Hematopoietic multipotent progenitor cell treated with erythropoietin and hydrocortisone succinate and interleukin-3 and kit ligand, for 17 days (in vitro differentiated cells): Measurements from ENCODE around the gene DOK3.

Source experiments
- DNase-seq: peaks from one replicate; pipeline ENCODE4 v3.0.0-alpha.2; 2015; ENCODE audit warnings: low spot score

Gene DOK3

GRCh38 chr5:177462021-177462670, 47.5 kb downstream of the DOK3 start:
- DNase-seq = no peak

GRCh38 chr5:177459819-177460628, 49.6 kb downstream of the DOK3 start:
- no peak for DNase-seq

DNA sequence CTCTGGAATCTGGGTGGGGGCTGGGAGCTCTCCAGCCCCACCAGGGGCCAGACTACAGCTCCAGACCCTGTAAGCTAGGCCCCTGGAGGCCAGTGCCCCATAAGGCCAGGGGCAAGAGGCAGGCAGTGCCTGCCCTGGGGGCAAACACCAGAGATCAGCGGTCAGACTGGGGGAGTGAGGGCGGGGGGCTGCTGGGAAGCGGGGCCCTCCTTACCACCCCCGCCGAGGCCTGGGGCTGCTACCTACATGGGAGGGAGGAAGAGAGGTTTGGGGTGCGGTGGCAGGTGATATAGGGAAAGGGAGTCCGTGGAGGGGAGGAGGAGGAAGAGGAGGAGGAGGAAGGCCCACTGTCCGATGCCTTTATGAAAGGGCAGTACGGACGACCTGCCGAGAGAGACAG, 50.3 kb downstream of the DOK3 start:
- no peak for DNase-seq

GRCh38 chr5:177458912-177459350, 50.7 kb downstream of the DOK3 start:
- DNase-seq = no peak

DNA sequence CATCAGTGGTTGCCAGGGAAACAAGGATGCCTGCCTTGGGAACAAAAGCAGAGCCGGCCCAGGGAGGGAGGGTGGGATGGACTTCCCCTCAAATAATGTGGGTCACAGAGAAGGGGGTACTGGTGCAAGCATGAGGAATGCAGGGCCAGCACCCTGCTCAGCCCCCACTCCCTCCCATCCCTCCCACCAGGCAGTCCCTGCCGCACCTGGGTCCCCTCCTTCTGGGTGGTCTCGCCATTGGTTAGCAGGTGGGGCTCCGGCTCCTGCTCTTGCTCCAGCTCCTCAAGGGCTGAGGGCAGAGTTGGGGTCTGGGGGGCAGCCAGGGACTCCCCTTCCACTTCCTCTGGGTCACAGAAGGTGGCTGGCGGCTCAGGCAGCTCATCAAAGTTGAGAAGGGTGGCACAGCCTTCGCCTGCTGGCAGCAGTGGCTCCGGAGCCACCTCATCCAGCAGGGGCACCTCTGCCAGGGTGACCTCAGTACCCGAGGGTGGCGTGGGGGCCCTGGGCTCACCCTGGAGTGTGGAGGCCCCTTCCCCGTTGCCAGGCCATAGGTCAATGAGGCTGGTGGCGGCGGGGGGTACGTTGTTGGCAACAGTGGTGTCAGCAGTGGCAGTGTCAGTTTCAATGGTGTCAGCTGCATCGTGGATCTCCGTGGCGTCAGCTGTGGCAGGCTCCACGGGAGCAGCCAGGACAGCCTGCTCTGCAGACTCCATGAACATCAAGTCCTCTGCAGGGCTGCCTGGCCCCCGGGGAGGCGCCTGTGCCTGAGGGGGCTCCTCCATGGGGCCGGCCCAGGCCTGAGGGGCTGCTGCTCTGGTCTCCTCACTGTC, 51.6 kb downstream of the DOK3 start:
- DNase-seq = no peak

DNA sequence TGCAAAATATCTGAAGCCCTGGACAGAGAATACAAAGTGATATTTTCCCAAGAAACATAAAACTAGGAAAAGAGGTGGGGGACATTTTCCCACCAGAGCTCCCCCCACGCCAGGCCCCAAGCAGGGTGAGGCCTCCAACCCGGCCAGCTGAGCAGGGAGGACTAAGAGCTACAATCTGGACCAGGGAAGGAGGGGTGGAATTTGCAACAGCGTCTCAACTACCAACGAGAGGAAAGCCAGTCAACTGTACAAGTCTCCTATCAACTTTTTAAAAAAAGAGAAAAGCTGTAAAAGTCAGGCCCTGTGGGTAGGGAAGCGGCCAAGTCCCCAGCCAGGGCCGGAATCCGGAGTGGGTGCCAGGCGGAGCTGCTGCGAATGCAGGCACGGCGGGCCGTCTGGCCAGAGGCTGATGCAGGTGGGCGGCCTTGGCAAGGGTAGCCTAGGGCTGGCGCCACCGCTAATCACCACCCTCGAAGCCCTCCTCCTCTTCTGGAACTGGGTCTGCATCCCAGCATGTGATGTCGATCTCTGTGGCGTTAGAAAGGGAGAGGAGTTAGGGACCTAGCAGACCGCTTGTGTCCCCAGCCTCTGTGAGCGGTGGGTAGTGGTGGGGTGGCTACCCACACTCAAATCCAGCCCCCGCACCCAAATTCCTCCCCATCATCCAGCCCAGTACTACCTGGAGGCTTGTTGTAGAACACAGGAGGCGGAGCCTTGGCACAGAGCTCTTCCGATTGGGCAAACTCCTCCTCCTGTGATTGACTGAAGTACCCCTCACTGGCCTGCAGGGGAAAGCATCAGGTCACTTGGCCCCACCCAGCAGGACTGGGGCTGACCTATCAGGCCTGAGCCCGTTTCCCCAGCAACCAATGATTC, 52.4 kb downstream of the DOK3 start:
- DNase-seq = peak; percentile 87

GRCh38 chr5:177456591-177456964, 53.0 kb downstream of the DOK3 start:
- DNase-seq = no peak

GRCh38 chr5:177455661-177456590, 53.7 kb downstream of the DOK3 start:
- peak; percentile 90 for DNase-seq

DNA sequence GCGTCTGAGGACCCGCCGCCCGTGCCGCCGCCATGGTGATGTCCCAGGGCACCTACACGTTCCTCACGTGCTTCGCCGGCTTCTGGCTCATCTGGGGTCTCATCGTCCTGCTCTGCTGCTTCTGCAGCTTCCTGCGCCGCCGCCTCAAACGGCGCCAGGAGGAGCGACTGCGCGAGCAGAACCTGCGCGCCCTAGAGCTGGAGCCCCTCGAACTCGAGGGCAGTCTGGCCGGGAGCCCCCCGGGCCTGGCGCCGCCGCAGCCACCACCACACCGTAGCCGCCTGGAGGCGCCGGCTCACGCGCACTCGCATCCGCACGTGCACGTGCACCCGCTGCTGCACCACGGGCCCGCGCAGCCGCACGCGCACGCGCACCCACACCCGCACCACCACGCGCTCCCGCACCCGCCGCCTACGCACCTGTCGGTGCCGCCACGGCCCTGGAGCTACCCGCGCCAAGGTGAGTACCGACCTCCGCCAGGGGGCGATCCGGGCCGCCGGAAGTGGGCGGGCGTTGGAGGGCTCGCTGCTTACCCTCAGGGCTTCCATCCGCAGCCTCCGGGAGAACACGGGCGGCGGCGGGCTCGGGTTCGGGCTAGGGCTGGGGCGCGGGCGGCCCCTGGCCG, 54.5 kb downstream of the DOK3 start:
- DNase-seq = peak; percentile 89

DNA sequence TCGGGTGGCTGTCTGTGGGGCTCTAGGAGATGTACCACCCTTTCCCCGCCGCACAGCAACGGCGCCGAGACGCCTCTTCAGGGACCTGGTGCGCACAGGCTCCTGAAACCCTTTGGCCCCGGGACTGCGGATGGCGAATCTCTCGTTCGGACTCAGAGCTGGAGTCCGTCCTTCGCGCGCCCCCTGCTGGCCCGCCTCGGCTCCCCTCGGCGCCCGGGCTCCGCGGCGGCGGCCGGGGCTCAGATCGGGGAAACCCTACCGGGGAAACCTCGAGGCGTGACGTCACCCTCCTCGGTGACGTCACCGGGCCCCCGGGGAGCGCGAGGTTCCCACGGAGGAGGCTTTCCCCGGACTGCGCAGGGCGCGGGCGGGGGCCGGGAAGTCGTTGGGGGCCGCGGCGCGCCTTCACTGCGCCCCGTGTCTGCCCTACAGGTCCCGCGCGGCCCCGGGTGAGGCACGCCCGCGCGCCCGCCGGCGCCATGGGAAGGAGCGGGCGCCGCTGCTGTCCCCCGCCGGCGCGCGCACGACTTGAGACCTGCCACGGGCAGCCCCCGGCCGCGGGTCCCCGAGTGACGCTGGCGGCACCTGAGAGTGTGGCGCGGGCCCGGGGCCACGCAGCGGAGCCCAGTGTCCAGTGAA, 55.1 kb downstream of the DOK3 start:
- peak; percentile 91 for DNase-seq

- DNase-seq = no peak
These were observed 55.7 kb downstream of the DOK3 start for GRCh38 chr5:177453852-177454396.

DNA sequence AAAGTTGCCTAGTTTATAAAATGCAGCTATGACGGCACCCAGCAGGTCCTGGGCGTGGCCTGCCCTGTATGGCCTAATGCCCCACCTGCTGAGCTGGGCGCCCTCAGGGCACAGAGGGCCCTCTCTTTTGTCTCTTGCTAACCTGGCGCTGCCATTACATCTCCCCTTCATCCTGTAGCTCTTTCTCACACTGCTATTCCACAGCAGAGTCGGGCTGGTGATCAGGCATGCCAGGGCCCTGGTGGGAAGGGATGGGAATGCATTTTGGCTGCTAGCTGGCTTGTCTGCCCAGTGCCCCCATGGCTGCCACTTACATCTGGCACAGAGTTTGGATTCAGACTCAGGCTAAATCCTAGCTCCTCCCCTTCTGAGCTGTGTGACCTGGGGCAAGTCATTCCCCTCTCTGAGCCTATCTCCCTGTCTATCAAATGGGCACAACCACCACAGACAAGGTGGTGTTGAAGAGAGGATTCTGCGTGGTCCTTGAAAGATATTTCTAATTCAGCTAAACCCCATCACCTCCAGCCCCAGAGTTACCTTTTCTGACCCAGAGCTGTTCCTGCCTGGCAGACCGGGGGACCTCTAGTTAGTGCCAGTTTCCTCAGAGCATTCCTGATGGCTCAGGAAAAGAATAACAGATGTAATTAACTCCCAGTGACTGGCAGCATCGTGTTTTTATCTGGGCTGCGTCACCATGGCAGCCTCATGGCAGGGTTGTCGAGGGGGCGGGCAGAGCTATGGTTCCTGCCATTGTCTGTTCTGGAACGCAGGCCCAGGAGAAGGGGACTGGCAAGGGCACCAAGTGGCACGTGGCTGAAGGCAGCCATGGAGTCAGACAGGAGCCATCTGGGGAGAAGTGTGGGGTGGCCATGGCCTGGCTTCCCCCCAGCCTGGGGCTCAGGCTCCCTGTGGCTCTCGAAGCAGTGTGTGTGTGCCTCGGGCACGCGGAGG, 56.7 kb downstream of the DOK3 start:
- DNase-seq = no peak
